ENCODE results near the gene TAL1.

DNA sequence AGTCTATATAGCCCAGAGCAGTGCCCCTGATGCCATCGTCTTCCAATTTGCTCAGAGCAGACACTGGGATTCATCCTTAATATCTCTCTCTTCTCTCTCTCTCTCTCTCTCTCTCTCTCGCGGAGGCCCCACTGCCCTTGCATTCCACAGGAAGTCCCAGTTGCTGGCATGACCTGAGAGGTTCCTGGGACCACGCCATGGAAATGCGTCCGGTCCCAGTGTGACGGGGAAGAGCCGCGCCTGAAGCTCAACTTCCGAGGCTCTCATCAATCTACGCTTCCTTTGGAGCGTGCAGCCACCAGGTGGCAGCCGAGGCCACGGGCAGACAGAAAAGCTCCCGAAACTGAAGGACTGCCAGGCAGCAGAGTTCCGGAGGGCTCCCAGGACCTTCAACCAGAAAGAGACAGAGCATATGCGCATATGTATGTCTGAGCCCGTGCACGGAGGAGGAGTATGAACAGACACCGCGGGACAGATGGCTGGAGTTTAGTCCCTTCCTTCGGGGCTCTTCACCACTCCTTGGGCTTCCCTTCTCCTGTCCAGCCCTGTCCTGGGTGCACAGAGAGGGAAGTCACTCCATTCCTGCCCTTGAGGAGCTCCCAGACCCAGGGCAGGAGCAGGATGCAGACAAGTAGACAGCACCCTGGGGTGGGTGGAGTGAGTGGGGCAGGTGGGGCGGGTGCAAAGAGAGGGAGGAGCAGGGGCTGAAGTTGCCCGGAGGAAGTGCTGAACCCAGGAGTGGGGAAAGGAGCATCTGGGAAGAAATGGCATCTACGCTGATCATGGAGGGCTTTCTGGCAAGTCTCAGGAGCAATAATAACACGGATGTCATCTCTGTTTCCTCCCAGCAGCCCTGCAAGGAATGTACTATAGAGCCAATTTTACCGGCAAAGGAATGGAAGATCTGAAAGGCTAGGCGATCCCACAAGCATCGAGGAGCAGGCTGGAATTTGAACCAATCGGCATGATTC, 52.7 kb downstream of the TAL1 start:
- TF ChIP-seq GATA2 (IDR thresholded peaks at IDR 0.05; ENCODE audit: low read depth, low read length): no peak
- TF ChIP-seq GATA3 (IDR thresholded peaks at IDR 0.05; ENCODE audit: low read depth, low read length): no peak

All from SH-SY5Y (cell line).